GM13977 (cell line): Measurements from ENCODE around the gene SIGLEC9.

Experiments
- DNase-seq: peaks from one replicate; pipeline ENCODE4 v3.0.0; 2012; ENCODE audit warnings: low spot score
- in situ Hi-C: fragments of 300-500 bp; cut with MboI; formaldehyde crosslinking; loops from one replicate; pipeline ENCODE4 v1.12.0; 2022; ENCODE audit warnings: low sequenced_read_pairs, low pct_unique_long_range_greater_than_20kb, mixed read lengths, inconsistent platforms; ENCODE audit not compliant: unreplicated experiment
- TF ChIP-seq, protein P1 (sequence below): IDR thresholded peaks from 2 replicates; pipeline ENCODE4 v1.5.1; 2012; ENCODE audit warnings: mild to moderate bottlenecking, control low read depth; ENCODE audit not compliant: insufficient read depth; ENCODE audit errors: extremely low read depth, missing control alignments

The SIGLEC9 gene

DNA sequence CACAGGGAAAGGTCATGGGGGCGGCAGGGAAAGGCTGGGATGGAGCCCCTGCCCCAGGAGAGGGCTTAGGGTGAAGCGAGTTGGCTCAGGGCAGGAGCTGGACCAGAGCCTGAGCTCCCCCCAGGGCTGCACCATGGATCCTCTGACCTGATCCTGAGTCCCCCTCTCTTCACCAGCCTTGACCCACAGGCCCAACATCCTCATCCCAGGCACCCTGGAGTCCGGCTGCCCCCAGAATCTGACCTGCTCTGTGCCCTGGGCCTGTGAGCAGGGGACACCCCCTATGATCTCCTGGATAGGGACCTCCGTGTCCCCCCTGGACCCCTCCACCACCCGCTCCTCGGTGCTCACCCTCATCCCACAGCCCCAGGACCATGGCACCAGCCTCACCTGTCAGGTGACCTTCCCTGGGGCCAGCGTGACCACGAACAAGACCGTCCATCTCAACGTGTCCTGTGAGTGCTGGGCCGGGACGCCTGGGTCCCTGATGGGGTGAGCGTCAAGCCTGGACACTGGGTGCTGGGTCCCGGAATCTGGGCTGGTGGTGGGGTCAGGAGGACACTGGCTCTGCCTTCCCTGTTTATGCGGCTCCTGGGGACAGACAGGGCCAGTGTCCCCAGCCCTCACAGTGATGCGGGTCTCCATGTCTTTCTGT lies 842 bp downstream of the SIGLEC9 start:
- in situ Hi-C loops = no loop called here
- TF ChIP-seq, protein P1, sequence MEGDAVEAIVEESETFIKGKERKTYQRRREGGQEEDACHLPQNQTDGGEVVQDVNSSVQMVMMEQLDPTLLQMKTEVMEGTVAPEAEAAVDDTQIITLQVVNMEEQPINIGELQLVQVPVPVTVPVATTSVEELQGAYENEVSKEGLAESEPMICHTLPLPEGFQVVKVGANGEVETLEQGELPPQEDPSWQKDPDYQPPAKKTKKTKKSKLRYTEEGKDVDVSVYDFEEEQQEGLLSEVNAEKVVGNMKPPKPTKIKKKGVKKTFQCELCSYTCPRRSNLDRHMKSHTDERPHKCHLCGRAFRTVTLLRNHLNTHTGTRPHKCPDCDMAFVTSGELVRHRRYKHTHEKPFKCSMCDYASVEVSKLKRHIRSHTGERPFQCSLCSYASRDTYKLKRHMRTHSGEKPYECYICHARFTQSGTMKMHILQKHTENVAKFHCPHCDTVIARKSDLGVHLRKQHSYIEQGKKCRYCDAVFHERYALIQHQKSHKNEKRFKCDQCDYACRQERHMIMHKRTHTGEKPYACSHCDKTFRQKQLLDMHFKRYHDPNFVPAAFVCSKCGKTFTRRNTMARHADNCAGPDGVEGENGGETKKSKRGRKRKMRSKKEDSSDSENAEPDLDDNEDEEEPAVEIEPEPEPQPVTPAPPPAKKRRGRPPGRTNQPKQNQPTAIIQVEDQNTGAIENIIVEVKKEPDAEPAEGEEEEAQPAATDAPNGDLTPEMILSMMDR = no peak
- DNase-seq = no peak

DNA sequence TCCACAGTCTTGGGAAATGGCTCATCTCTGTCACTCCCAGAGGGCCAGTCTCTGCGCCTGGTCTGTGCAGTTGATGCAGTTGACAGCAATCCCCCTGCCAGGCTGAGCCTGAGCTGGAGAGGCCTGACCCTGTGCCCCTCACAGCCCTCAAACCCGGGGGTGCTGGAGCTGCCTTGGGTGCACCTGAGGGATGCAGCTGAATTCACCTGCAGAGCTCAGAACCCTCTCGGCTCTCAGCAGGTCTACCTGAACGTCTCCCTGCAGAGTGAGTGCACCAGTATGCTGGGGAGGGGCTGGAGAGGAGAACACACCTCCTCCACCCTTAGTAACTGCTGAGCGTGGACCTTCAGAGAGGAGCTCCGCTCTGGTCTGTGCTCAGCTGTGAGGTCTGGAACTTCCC lies 2.3 kb downstream of the SIGLEC9 start:
- in situ Hi-C loops = no loop called here
- TF ChIP-seq, protein P1 = no peak
- no peak for DNase-seq

DNA sequence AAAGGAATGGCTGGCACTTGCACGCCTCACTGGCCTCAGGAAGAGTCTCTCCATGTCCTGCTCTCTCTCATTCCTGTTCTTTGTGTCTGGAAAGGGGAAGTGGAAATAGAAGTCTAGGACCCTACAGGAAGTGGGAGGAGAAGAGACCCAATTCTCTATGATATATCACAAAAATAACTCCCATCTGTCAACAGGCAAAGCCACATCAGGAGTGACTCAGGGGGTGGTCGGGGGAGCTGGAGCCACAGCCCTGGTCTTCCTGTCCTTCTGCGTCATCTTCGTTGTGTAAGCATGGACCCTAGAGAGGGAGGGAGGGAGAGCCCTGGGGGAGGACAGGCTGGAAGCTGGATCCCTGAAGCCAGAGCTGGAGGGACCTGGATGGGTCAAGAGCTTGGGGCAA lies 3.0 kb downstream of the SIGLEC9 start:
- in situ Hi-C loops = no loop called here
- TF ChIP-seq, protein P1 = no peak
- no peak for DNase-seq

DNA sequence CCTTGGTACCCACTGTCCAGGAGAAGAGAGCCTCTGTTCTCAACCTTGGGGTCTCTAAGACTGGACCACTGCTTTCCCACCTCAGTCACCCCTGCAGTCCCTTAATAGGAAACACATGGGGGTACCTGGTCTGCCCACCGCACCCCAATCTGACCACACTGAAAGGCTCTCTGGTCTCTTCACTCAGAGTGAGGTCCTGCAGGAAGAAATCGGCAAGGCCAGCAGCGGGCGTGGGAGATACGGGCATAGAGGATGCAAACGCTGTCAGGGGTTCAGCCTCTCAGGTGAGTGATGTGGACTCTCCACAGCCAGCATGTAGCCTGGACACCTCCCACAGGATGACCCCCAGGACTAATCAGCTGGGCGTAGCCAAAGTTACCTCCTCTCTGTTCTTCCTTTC lies 3.5 kb downstream of the SIGLEC9 start:
- in situ Hi-C loops = no loop called here
- no peak for DNase-seq
- TF ChIP-seq, protein P1 = no peak

DNA sequence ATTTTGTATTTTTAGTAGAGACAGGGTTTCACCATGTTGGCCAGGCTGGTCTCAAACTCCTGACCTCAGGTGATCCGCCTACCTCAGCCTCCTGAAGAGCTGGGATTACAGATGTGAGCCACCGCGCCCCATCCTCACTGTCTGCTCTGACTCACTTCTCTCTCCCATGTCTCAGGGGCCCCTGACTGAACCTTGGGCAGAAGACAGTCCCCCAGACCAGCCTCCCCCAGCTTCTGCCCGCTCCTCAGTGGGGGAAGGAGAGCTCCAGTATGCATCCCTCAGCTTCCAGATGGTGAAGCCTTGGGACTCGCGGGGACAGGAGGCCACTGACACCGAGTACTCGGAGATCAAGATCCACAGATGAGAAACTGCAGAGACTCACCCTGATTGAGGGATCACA lies 5.0 kb downstream of the SIGLEC9 start:
- in situ Hi-C loops = no loop called here
- no peak for DNase-seq
- TF ChIP-seq, protein P1 = no peak

DNA sequence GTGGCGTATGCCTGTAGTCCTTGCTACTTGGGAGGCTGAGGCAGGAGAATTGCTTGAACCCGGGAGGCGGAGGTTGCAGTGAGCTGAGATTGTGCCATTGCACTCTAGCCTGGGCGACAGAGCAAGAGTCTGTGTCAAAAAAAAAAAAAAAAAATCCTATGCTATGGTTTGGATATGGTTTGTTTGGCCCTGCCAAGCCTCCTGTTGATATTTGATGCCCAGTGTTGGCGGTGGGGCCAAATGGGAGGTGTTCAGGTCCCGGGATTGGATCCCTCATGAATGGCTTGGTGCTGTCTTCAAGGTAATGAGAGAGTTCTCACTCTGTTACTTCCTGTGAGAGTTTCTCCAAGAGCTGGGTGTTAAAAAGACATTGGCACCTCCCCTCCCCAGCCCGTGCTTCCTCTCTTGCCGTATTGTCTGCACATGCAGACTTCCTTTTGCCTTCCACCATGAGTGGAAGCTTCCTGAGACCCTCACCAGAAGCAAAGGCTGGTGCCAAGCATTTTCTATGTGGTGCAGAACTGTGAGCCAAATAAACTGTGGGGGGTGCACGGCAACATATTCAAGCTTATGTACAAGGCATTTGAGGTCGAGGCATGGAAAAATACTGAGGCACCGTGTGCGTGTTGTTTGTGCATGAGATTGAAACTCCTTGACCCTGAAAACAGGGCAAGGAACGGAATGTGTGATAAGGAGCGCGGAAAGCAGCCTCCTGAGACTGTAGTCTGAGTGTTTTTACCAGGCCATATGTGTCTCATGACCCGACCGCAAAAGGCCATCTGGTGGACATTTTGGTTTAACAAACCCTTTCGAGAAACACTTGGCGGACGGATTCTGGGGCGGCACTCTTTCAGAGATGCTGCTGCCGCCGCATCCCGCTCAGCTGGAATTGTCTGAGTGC lies 7.3 kb downstream of the SIGLEC9 start:
- TF ChIP-seq, protein P1 = no peak
- in situ Hi-C loops = no loop called here
- no peak for DNase-seq
